Panc1 (cell line): ENCODE data around the gene SPPL2A.

Source experiments
- POLR2AphosphoS5 ChIP-seq: IDR thresholded peaks from 2 replicates; pipeline ENCODE4 v1.6.1; 2012; ENCODE audit warnings: mild to moderate bottlenecking, low read depth, low read length, moderate library complexity
- SIN3A ChIP-seq: IDR thresholded peaks from 2 replicates; pipeline ENCODE4 v1.6.1; 2012; ENCODE audit warnings: low read depth, mild to moderate bottlenecking, low read length, moderate library complexity, borderline replicate concordance; ENCODE audit not compliant: insufficient read depth
- TF ChIP-seq, protein P1 (sequence below): fragments of 450-650 bp; IDR thresholded peaks from 2 replicates; pipeline ENCODE4 v1.5.1; 2017; ENCODE audit warnings: mild to moderate bottlenecking
- TF ChIP-seq, protein P2 (sequence below), 2 experiments: IDR thresholded peaks; 2 replicates each; pipeline ENCODE4 v1.6.1; 2011 to 2012; ENCODE audit warnings: low read depth in 2 of 2, control low read depth in 1 of 2, low read length in 1 of 2, mild to moderate bottlenecking in 1 of 2, moderate library complexity in 1 of 2; ENCODE audit not compliant: insufficient read depth in 1 of 2

DNA sequence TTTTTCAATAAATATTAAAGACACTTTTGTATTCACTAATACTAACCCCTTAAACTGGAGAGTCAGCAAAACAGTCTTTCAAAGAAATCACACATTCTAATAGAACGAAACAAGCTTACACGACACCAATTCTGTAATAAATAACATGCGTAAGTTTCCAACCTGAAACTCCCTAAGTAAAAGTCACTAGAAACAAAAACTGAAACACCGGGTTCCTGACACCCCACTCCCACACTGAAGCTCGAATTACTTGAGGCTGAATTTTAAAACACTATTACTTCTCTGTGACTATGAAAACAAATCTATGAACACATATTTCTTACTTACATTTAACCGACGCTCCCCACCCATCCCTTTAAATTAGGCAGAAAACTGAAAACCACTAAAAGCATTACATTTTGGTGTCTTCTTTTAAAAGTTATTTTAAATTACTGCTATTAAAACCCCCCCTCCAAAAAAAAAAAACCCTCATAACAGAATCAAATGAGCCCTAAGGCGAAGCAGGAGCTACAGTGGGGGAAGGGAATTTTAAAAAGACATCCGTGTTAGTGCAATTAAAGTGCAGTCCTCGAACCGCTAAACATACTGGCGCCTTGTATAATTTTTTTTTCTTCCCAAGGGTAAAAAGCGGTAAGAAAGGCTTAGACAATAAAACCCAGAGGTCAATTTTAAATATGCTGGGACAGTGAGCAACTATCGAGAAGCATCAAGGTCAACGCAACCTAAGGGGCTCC is 878 bp downstream of the SPPL2A start:
- TF ChIP-seq SIN3A = no peak
- TF ChIP-seq, protein P1, sequence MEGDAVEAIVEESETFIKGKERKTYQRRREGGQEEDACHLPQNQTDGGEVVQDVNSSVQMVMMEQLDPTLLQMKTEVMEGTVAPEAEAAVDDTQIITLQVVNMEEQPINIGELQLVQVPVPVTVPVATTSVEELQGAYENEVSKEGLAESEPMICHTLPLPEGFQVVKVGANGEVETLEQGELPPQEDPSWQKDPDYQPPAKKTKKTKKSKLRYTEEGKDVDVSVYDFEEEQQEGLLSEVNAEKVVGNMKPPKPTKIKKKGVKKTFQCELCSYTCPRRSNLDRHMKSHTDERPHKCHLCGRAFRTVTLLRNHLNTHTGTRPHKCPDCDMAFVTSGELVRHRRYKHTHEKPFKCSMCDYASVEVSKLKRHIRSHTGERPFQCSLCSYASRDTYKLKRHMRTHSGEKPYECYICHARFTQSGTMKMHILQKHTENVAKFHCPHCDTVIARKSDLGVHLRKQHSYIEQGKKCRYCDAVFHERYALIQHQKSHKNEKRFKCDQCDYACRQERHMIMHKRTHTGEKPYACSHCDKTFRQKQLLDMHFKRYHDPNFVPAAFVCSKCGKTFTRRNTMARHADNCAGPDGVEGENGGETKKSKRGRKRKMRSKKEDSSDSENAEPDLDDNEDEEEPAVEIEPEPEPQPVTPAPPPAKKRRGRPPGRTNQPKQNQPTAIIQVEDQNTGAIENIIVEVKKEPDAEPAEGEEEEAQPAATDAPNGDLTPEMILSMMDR = no peak
- TF ChIP-seq POLR2AphosphoS5 = no peak
- TF ChIP-seq, protein P2, sequence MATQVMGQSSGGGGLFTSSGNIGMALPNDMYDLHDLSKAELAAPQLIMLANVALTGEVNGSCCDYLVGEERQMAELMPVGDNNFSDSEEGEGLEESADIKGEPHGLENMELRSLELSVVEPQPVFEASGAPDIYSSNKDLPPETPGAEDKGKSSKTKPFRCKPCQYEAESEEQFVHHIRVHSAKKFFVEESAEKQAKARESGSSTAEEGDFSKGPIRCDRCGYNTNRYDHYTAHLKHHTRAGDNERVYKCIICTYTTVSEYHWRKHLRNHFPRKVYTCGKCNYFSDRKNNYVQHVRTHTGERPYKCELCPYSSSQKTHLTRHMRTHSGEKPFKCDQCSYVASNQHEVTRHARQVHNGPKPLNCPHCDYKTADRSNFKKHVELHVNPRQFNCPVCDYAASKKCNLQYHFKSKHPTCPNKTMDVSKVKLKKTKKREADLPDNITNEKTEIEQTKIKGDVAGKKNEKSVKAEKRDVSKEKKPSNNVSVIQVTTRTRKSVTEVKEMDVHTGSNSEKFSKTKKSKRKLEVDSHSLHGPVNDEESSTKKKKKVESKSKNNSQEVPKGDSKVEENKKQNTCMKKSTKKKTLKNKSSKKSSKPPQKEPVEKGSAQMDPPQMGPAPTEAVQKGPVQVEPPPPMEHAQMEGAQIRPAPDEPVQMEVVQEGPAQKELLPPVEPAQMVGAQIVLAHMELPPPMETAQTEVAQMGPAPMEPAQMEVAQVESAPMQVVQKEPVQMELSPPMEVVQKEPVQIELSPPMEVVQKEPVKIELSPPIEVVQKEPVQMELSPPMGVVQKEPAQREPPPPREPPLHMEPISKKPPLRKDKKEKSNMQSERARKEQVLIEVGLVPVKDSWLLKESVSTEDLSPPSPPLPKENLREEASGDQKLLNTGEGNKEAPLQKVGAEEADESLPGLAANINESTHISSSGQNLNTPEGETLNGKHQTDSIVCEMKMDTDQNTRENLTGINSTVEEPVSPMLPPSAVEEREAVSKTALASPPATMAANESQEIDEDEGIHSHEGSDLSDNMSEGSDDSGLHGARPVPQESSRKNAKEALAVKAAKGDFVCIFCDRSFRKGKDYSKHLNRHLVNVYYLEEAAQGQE (IDR thresholded peaks at IDR 0.05; ENCODE audit: insufficient read depth in 1 of 2, low read depth in 2 of 2, low read length in 1 of 2) = no peak
